GM18502 (cell line): ENCODE results near the gene TFPI2.
"Not testable (repeated sequence)": the region's sequence is repeated elsewhere in the genome, so short reads cannot be mapped to it uniquely, and the experiment has no call there.

ENCODE experiments used
- ATAC-seq: cut with Tn5 transposase; IDR thresholded peaks from one replicate; pipeline ENCODE4 v1.9.1; 2021; ENCODE audit warnings: mild to moderate bottlenecking; ENCODE audit not compliant: unreplicated experiment, poor library complexity

TFPI2 gene

GRCh38 chr7:93890464-93891068, at the start of gene TFPI2:
TFPI2 (minus strand) TSS chr7:93890753; CDS start chr7:93890678, 75 bp downstream.
- peak; percentile 63 for ATAC-seq

GRCh38 chr7:93938293-93938692, 47.7 kb upstream of the TFPI2 start:
- no peak for ATAC-seq

- ATAC-seq, result no peak
Measured at GRCh38 chr7:93937818-93938217, 47.3 kb upstream of the TFPI2 start.

GRCh38 chr7:93935102-93935501, 44.5 kb upstream of the TFPI2 start:
- ATAC-seq, result no peak

- no peak for ATAC-seq
Measured at GRCh38 chr7:93933156-93933555, 42.6 kb upstream of the TFPI2 start.

GRCh38 chr7:93931655-93932054, 41.1 kb upstream of the TFPI2 start:
- no peak for ATAC-seq

GRCh38 chr7:93927585-93927984, 37.0 kb upstream of the TFPI2 start:
- ATAC-seq, result no peak

GRCh38 chr7:93926800-93927199, 36.2 kb upstream of the TFPI2 start:
- no peak for ATAC-seq

GRCh38 chr7:93923942-93924341, 33.4 kb upstream of the TFPI2 start:
- ATAC-seq, result no peak

- no peak for ATAC-seq
Measured at GRCh38 chr7:93923296-93923695, 32.7 kb upstream of the TFPI2 start.

GRCh38 chr7:93921607-93922566, 31.3 kb upstream of the TFPI2 start, which contains the start of gene GNG11:
GNG11 (plus strand) TSS chr7:93921735; CDS start chr7:93922138, 403 bp downstream.
- ATAC-seq, result peak; percentile 98

- ATAC-seq, result no peak
Measured at GRCh38 chr7:93921186-93921585, 30.6 kb upstream of the TFPI2 start.

- ATAC-seq, result no peak
Measured at GRCh38 chr7:93920496-93921182, 30.1 kb upstream of the TFPI2 start.

- ATAC-seq, result not testable (repeated sequence)
Measured at GRCh38 chr7:93916315-93916714, 25.8 kb upstream of the TFPI2 start.

- ATAC-seq, result not testable (repeated sequence)
Measured at GRCh38 chr7:93915888-93916287, 25.3 kb upstream of the TFPI2 start.

- ATAC-seq, result not testable (repeated sequence)
Measured at GRCh38 chr7:93915206-93915842, 24.8 kb upstream of the TFPI2 start.

- no peak for ATAC-seq
Measured at GRCh38 chr7:93914581-93915066, 24.1 kb upstream of the TFPI2 start.

GRCh38 chr7:93913197-93913596, 22.6 kb upstream of the TFPI2 start:
- no peak for ATAC-seq

- ATAC-seq, result peak; percentile 64
Measured at GRCh38 chr7:93911661-93912060, 21.1 kb upstream of the TFPI2 start.

GRCh38 chr7:93911242-93911641, 20.7 kb upstream of the TFPI2 start:
- ATAC-seq, result peak; percentile 12
